Epithelial cell of esophagus (primary cell): Measurements from ENCODE around the gene BRF1.

Experiments
- DNase-seq: peaks from one replicate; pipeline ENCODE4 v3.0.0; 2010; ENCODE audit warnings: low read depth
- H3K4me3 ChIP-seq: 2 replicates; pipeline ENCODE4 v1.5.1; 2011; ENCODE audit warnings: mild to moderate bottlenecking, low read length, control low read depth
- TF ChIP-seq, protein P1 (sequence below): IDR thresholded peaks from 2 replicates; pipeline ENCODE4 v1.5.1; 2011; ENCODE audit warnings: low read depth, mild to moderate bottlenecking, low read length, control low read depth, inconsistent platforms; ENCODE audit not compliant: insufficient read depth; ENCODE audit errors: missing control alignments

Gene BRF1, protein sequence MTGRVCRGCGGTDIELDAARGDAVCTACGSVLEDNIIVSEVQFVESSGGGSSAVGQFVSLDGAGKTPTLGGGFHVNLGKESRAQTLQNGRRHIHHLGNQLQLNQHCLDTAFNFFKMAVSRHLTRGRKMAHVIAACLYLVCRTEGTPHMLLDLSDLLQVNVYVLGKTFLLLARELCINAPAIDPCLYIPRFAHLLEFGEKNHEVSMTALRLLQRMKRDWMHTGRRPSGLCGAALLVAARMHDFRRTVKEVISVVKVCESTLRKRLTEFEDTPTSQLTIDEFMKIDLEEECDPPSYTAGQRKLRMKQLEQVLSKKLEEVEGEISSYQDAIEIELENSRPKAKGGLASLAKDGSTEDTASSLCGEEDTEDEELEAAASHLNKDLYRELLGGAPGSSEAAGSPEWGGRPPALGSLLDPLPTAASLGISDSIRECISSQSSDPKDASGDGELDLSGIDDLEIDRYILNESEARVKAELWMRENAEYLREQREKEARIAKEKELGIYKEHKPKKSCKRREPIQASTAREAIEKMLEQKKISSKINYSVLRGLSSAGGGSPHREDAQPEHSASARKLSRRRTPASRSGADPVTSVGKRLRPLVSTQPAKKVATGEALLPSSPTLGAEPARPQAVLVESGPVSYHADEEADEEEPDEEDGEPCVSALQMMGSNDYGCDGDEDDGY

DNA sequence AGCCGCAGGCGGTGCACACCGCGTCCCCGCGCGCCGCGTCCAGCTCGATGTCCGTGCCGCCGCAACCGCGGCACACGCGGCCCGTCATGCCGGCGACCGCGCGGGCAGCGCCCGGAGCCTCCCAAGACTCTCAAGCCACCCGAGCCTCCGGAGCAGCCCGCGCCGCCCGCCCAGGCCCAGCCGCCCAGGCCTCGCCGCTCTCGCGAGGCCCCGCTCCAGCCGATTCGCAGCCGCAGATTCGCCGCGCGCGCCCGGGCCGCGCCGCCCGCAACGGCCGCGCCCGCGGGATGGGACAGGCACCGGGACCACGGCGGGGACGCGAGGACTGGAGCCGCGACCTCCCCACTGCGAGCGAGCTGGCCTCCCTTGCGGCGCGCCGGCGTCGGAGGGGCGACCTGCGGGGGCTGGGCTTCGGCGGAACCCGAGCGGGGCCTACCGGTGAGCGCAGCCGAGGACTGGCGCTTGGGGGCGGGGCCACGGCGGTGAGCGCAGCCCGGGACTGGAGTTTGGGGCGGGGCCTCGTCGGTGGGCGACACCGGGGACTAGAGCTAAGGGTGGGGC, at the start of gene BRF1:
Gene BRF1 (minus strand): TSS at position 460 of the 561 bp plus-strand sequence. CDS start 372 bp downstream, at position 88.
- DNase-seq: peak; percentile 94
- peak within 1 kb of the TSS; percentile 83 for H3K4me3 ChIP-seq
- TF ChIP-seq, protein P1, sequence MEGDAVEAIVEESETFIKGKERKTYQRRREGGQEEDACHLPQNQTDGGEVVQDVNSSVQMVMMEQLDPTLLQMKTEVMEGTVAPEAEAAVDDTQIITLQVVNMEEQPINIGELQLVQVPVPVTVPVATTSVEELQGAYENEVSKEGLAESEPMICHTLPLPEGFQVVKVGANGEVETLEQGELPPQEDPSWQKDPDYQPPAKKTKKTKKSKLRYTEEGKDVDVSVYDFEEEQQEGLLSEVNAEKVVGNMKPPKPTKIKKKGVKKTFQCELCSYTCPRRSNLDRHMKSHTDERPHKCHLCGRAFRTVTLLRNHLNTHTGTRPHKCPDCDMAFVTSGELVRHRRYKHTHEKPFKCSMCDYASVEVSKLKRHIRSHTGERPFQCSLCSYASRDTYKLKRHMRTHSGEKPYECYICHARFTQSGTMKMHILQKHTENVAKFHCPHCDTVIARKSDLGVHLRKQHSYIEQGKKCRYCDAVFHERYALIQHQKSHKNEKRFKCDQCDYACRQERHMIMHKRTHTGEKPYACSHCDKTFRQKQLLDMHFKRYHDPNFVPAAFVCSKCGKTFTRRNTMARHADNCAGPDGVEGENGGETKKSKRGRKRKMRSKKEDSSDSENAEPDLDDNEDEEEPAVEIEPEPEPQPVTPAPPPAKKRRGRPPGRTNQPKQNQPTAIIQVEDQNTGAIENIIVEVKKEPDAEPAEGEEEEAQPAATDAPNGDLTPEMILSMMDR: no peak

DNA sequence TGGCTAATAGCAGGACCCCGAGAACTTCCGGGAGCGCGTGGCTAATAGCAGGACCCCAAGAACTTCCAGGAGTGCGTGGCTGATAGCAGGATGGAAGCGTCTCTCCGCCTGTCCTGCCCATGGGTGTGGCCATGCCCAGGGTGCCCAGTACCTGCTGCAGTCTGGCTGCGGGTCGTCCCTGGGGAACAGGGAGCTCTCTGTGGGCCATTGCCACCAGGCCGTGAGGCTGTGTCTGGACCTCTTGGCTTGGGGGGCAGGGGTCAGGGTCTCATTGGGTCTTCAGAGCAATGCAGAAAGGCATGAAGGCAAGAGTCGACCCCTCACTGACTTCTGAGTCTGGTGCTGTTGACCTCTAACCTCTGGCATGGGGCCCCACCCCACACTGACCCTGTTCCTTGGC, 49.2 kb upstream of the BRF1 start:
- no peak overlapping the region for H3K4me3 ChIP-seq
- DNase-seq: no peak
- TF ChIP-seq, protein P1: no peak

DNA sequence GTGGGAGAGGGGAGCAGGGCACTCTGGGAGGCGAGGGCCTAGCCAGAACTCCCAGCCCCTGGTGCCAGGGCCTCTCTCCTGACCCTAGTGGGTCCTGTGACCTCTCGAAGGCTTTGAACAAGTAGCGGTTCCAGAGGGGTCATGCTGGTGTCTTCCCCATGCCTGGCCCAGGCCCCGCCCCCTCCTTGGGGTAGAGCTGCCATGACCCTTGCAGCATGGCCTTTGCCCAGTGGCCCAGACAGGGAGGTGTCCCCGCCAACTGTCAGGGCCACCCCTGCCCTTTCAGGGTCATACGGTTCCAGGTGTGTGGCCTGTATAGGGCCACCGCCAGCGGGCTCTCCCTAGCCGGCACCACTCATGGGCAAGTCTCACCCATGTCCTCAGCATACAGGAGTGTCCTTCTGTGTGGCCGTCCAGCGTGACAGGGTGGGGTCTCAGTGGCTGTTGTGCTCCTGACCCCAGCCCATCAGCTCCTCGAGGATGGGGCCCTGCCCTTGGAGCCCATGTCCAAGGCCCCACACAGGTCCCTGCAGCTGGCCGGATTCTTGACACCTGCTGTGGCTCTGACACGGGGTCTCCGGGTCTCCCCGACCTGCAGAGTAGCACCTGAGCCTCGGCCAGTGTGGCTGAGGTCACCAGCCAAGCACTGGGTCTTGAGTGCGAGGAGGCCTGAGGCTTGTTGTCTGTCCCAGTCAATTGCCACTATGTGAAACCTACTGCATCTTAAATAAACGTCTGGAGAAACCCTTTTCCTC, 48.3 kb upstream of the BRF1 start:
- TF ChIP-seq, protein P1: no peak
- DNase-seq: no peak
- no peak overlapping the region for H3K4me3 ChIP-seq

DNA sequence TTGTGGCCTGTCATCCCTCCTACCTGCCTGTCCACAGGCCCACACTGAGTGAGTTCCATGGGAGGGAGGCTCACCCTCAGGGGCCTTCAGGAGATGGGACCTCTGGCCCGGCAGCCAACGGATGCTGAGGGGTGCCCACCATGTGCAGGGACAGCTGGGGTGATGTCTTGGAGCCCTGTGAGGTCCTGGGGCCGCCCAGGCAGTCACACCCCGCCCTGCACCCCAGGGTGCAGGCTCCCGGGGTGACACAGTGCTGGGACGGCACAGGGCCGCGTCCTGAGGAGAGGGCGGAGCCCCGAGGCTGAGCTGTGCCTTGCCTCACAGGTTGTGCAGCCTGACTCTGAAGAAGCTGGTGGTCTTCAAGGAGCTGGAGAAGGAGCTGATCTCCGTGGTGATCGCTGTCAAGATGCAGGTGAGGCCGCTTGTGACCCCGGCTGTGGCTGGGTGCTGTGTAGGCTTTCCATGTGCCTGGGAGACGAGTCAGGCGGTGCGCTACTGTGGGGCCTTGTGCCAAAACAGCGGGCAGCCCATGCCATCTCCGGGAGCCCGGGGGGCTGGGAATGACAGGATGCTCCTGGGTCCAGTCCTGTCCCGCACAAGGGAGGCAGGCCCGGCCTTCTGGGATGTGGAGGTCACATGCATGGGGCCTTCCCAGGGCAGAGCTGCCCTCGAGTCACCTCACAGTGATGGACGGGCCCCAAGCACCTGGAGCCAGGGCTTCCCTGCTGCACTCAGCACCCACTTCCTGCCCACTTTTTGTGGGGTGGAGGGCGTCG, 47.6 kb upstream of the BRF1 start:
- DNase-seq: no peak
- TF ChIP-seq, protein P1: no peak
- H3K4me3 ChIP-seq: no peak overlapping the region

DNA sequence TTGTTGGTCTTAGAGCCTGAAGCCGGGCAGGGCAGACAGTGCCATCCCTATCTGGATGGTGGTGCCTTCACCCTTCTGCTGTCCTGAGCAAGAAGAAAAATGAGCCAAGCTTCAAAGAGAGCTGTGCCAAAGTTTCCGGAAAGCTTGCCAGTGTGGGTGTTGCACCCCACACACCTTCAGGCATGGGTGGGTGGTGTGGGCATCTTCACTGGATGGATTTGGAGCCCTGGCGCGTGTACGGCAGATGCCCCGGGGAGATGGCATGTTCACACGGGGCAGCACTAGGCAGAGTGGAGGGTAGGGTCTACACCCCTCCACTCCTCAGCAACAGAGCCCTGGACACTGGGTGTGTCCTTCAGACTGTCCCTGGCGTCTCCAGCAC, 46.8 kb upstream of the BRF1 start:
- TF ChIP-seq, protein P1: no peak
- H3K4me3 ChIP-seq: no peak overlapping the region
- DNase-seq: no peak
